ENCODE measurements around the gene IGF2BP2. TPM values are rescaled to one million over a fixed set of nuclear protein-coding genes. Genes with fewer than 3 reads are reported as not detected.
A peak's percentile ranks its signal among the peaks of the same experiment; 100 is the strongest.
"Not testable (repeated sequence)": the region's sequence is repeated elsewhere in the genome, so short reads cannot be mapped to it uniquely, and the experiment has no call there.

IGF2BP2 gene
- polyA plus RNA-seq (2014; cell fraction: cytosol; rRNA removed), result 25.0 and 29.0 TPM in 2 replicates
- 23.1 and 47.1 TPM in 2 replicates for polyA plus RNA-seq (2014; cell fraction: nucleus; rRNA removed)

GRCh38 chr3:185825006-185825638 lies at the start of gene IGF2BP2:
Gene IGF2BP2 (minus strand): TSS chr3:185825042. CDS start chr3:185824960, 82 bp downstream.
- peak; percentile 89 for DNase-seq (ENCODE audit: low spot score)

GRCh38 chr3:185874119-185874518 lies 49.3 kb upstream of the IGF2BP2 start:
- DNase-seq (ENCODE audit: low spot score), result no peak

- no peak for DNase-seq (ENCODE audit: low spot score)
Observed at GRCh38 chr3:185867650-185868049, 42.8 kb upstream of the IGF2BP2 start.

GRCh38 chr3:185866995-185867394 lies 42.2 kb upstream of the IGF2BP2 start:
- no peak for DNase-seq (ENCODE audit: low spot score)

- DNase-seq (ENCODE audit: low spot score), result no peak
Observed at GRCh38 chr3:185866555-185866954, 41.7 kb upstream of the IGF2BP2 start.

- no peak for DNase-seq (ENCODE audit: low spot score)
Observed at GRCh38 chr3:185865247-185865646, 40.4 kb upstream of the IGF2BP2 start.

- no peak for DNase-seq (ENCODE audit: low spot score)
Observed at GRCh38 chr3:185864767-185865166, 39.9 kb upstream of the IGF2BP2 start.

- no peak for DNase-seq (ENCODE audit: low spot score)
Observed at GRCh38 chr3:185862920-185863319, 38.1 kb upstream of the IGF2BP2 start.

GRCh38 chr3:185859294-185859972 lies 34.6 kb upstream of the IGF2BP2 start:
- no peak for DNase-seq (ENCODE audit: low spot score)

- DNase-seq (ENCODE audit: low spot score), result no peak
Observed at GRCh38 chr3:185858502-185859225, 33.8 kb upstream of the IGF2BP2 start.

GRCh38 chr3:185857208-185857607 lies 32.4 kb upstream of the IGF2BP2 start:
- DNase-seq (ENCODE audit: low spot score), result no peak

- no peak for DNase-seq (ENCODE audit: low spot score)
Observed at GRCh38 chr3:185856652-185857051, 31.8 kb upstream of the IGF2BP2 start.

- DNase-seq (ENCODE audit: low spot score), result not testable (repeated sequence)
Observed at GRCh38 chr3:185853771-185854170, 28.9 kb upstream of the IGF2BP2 start.

- no peak for DNase-seq (ENCODE audit: low spot score)
Observed at GRCh38 chr3:185852635-185853034, 27.8 kb upstream of the IGF2BP2 start.

GRCh38 chr3:185851959-185852358 lies 27.1 kb upstream of the IGF2BP2 start:
- no peak for DNase-seq (ENCODE audit: low spot score)

GRCh38 chr3:185851046-185851445 lies 26.2 kb upstream of the IGF2BP2 start:
- DNase-seq (ENCODE audit: low spot score), result no peak

GRCh38 chr3:185847506-185847905 lies 22.7 kb upstream of the IGF2BP2 start:
- no peak for DNase-seq (ENCODE audit: low spot score)

GRCh38 chr3:185846037-185846436 lies 21.2 kb upstream of the IGF2BP2 start:
- DNase-seq (ENCODE audit: low spot score), result no peak

- no peak for DNase-seq (ENCODE audit: low spot score)
Observed at GRCh38 chr3:185844051-185844450, 19.2 kb upstream of the IGF2BP2 start.

- DNase-seq (ENCODE audit: low spot score), result no peak
Observed at GRCh38 chr3:185843635-185844034, 18.8 kb upstream of the IGF2BP2 start.

GRCh38 chr3:185843126-185843525 lies 18.3 kb upstream of the IGF2BP2 start:
- no peak for DNase-seq (ENCODE audit: low spot score)

- no peak for DNase-seq (ENCODE audit: low spot score)
Observed at GRCh38 chr3:185842241-185842640, 17.4 kb upstream of the IGF2BP2 start.

Measured in SK-N-DZ (cell line).